HG03457 (cell line): ENCODE measurements around the gene PALM2AKAP2.

ENCODE experiments used
- ATAC-seq: cut with Tn5 transposase; IDR thresholded peaks from one replicate; pipeline ENCODE4 v1.9.1; 2021; ENCODE audit warnings: moderate number of reproducible peaks; ENCODE audit not compliant: unreplicated experiment

The PALM2AKAP2 gene

GRCh38 chr9:109771796-109772531, 8.0 kb upstream of the PALM2AKAP2 start:
- no peak for ATAC-seq

GRCh38 chr9:109775516-109775915, 4.5 kb upstream of the PALM2AKAP2 start:
- ATAC-seq: no peak

- ATAC-seq: no peak
Observed at GRCh38 chr9:109776391-109776790, 3.6 kb upstream of the PALM2AKAP2 start.

GRCh38 chr9:109780453-109781033, 545 bp downstream of the PALM2AKAP2 start:
- no peak for ATAC-seq

DNA sequence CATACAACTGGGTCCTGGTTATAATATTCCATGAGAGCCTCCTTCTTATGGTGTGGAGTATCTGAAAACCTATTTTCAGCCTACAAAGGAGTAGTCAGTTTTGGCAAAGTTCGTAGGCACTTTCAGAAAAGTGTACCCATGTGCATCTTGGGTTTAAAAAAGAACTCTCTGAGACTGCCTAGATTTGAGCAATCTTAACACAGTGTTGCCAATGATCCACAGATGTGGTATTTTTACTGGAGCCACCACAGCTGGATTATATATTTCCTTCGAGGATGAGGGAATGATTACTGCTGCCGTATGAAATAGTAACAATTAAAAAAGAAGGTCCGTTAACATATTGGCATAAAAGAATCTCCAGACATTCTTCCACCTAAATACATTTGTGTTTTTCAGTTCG, 1.1 kb downstream of the PALM2AKAP2 start:
- ATAC-seq: no peak

- no peak for ATAC-seq
Observed at GRCh38 chr9:109781541-109782197, 1.7 kb downstream of the PALM2AKAP2 start.

- no peak for ATAC-seq
Observed at GRCh38 chr9:109787735-109788134, 7.7 kb downstream of the PALM2AKAP2 start.

DNA sequence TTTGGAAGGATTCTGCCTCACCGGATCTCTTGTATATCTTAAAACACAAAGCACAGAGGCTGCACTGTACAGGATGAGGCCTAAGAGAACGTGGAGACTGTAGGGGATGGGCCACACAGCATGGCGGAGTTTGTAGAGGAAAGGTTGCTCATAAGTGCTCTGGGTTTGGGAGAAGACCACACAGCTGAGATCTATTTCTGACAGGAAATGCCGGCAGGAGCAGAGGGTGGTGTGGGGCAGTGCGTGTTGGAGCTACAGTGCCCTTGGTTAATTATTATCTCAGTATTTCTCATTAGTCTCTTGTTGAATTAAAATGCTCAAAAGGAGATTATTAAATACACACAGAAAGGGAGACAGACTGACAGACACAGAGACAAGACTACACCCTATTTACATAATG, 9.6 kb downstream of the PALM2AKAP2 start:
- no peak for ATAC-seq

DNA sequence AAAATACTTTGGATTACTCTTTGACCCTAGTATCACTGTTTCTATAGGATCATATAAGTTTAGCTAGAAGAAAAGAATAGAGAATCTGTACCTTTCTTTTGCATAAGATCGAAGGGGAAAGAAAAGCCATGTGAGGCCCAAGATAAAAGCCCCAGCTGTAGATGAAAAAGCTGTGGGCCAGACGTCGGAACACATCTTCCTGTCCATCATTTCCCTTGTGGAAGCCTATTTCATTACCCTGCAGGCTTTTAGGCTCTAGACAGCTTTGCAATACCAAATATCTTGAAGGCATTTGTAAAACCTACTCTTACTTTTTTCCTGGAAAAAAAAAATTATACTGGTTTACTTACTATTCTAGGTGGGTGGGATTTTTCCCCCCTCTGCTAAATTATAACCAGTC, 10.0 kb downstream of the PALM2AKAP2 start:
- no peak for ATAC-seq

DNA sequence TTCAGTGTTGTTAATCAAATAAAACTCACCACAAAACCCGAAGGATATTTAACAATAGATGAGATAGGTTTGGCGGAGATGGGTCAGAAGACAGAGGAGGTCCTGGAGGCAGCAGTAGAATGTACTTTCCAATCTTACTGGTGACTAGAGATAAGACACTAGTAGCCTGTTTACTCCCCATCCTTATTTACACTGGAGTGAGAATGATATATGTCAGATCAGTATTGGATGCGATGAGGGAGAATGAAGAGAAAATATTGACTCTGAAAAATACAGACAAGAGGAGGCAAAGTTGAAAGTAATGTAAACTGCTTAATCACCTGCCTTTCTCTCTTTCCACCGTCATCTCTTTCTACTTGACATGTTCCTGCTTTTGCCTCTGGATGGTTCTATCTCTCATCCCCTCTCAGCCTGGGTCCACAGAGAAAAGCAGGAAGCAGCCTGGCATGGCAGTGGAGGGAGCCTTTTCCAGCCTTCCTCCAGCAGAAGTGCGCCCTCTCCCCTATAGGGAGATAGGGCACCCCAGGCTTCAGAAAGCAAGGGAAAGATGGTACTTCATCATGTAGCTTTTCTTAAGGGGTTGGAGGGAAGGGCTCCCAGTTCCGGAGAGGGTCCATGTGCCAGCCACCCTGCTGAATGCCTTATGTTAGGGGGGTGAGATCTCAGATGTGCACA, 11.1 kb downstream of the PALM2AKAP2 start:
- no peak for ATAC-seq

DNA sequence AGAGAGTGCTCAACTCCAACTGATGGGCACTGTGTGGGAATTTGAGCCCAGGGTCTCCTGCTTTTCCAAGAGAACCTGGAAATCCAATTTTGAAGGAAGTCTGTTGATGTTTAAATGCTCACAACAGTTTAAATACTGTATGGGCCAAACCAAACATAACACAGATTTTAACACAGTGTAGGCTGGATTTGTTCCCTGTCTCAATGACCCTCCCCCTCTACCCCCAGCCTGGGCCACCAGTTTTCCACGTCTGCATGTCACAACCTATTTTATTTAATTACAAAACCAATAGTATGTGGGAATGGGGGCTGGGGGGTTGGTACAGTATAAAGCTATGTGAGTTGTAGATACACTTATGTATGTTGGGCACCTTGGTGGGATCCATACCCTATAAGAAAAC, 11.7 kb downstream of the PALM2AKAP2 start:
- no peak for ATAC-seq

DNA sequence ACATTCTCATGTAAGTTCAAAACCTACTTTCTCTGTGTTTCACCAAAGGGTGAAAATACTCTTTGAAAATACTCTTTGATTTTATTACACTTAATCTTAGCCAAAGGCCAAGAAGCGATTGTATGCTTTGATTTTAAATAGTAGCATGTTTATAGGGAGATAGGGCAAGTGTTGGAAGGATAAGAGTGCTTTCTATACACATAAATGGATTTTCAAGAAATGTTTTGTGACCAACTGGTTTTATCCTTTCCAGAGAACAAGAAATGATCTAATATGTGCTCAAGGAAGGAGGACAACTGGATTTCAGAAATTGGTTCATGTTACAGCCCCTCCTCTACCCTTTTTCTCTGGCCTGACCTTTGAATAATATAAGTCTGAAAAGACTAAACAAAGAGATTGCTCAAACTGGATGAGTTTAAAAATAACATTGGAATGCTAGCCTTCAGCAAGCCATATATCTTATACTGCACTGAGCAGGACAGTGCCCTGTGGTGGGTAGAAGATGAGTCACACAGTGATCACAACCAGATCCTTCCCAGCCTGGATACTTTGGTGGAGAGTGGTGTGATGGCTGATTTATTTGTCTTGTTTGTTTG, 13.1 kb downstream of the PALM2AKAP2 start:
- ATAC-seq: no peak

GRCh38 chr9:109793921-109794320, 13.9 kb downstream of the PALM2AKAP2 start:
- ATAC-seq: no peak

DNA sequence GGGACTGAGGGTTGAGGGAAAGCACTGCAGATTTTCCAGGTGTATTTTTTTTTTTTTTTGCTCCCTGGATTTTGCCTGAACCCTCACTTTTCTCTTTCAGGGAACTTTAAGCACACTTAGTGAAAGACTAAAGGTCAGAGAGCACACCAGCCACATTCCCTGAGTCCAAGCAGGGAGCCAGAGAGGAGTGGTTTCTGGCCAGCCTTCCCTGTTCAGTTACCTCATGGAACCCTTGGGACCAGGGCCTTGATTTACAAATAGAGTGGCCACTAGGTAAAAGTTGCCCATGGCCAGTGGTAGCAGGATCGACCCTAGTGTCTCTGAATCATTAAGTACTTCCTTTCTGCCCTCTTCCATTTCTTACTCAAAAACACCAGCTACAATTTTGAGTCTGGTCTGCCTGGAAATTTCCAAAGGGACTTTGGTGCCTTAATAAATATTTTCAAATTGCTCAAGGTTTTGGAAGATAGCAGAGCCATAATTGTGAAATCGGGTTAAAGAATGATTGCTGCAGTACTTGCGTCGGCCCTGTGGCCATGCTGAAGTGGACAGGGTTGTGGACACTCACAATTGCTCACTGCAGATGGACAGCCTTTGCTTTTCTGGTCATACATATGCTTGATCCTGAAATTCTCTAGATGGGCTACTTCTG, 14.5 kb downstream of the PALM2AKAP2 start:
- no peak for ATAC-seq

GRCh38 chr9:109795613-109796012, 15.6 kb downstream of the PALM2AKAP2 start:
- no peak for ATAC-seq

GRCh38 chr9:109796078-109796477, 16.1 kb downstream of the PALM2AKAP2 start:
- ATAC-seq: no peak

GRCh38 chr9:109797006-109797405, 17.0 kb downstream of the PALM2AKAP2 start:
- ATAC-seq: no peak

GRCh38 chr9:109797509-109797908, 17.5 kb downstream of the PALM2AKAP2 start:
- ATAC-seq: no peak

DNA sequence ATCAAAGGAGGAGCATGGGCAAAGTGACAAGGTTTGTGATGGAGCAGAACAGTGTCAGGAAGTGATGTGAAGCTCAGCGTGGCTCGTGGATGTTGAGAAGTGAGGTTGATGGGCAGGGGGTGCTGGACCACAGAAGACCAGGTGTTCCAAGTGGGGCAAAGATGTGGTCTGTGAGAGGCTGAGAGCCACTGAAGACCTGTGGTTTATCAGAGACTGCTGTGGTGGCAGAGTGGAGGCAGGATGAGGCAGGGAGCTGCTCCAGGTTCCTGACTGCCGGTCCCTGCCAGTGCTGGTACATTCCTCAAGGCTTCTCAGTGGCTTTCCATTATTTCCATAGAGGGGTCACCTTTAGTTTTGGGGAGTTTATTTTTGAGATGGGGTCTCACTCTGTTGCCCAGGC, 19.1 kb downstream of the PALM2AKAP2 start:
- no peak for ATAC-seq

DNA sequence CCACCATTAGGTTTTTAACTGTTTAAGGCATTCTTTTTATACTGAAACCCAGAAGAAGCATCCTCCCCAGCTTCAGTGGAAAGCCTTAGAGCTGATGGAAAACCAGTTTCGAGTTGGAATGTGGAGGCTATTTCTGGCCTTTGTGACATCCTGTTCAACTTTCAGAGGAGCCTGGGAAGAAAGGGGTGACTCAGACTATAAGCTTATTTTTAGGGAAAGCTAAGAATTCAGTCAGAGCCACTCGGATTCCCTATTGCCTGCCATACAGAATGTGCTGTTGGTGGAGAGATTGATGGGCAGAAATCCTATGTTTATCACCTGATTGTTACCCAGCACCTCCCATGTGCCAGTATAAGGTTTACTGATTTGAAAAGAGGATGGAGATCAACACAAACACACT, 19.8 kb downstream of the PALM2AKAP2 start:
- no peak for ATAC-seq

GRCh38 chr9:109801484-109801883, 21.5 kb downstream of the PALM2AKAP2 start:
- no peak for ATAC-seq
